GM19452 (cell line): ENCODE data around the gene CFAP54.

Experiments used
- ATAC-seq: cut with Tn5 transposase; IDR thresholded peaks from one replicate; pipeline ENCODE4 v1.9.1; 2021; ENCODE audit not compliant: unreplicated experiment

CFAP54 gene

GRCh38 chr12:96743606-96744005, 254.2 kb downstream of the CFAP54 start:
- no peak for ATAC-seq

DNA sequence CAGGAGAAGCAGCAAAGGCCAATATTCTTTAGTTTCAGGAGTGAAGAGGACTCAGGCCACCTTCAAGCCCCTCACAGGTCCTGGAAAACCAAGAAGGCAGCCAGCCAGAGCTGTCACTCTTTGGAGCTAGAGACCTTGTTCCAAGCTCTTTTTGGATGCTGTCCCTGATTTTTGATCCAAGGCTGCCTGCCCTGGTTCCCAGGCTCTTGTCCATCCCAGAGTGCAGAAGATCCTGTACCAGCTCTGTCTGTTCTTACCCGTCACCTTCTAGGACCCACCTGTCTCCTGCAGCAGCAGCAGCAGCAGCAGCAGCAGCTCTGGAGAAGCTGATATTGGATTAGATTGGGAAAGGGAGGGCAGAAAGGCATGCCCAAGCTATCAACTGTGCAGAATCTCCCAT, 260.6 kb downstream of the CFAP54 start:
- no peak for ATAC-seq

GRCh38 chr12:96751626-96752025, 262.2 kb downstream of the CFAP54 start:
- ATAC-seq = no peak

GRCh38 chr12:96752211-96752610, 262.8 kb downstream of the CFAP54 start:
- ATAC-seq = no peak

DNA sequence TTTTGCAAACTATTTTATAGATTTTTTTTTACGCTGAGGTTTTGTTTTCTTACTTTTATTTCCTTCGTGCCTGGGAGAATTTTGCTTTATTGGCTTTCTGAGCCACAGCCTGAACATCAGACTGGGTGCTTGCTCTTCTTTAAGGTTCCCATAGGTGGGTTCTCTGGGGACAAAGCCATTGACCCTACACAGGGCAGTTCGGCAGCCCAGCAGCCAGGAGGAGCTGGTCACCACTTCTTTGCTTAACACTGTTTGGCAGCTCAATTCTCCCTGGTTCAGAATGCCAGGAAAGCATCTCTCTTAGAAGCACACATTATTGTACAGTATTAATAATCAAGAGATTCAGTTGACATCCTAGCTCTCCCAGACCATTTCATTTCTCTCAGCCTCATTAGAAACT, 276.9 kb downstream of the CFAP54 start:
- ATAC-seq = no peak

DNA sequence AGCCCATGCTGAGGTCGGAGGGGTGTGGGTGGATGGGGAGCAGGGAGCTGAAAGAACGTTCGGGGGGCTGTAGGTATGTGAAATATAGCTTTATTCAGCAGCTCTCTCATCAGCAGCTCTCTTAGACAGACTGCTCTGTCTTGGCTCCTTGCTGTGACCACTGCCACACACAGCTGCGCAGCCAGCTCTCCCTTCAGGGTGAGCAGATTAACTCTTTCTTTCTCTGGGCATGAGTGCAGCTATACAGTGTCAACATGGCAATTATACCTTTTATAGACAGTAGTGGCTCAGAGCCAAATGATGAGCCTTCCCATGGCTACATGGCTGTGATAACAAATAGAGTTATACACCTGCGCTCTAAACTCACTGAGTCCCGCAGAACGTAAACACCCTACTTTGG, 280.0 kb downstream of the CFAP54 start:
- no peak for ATAC-seq

DNA sequence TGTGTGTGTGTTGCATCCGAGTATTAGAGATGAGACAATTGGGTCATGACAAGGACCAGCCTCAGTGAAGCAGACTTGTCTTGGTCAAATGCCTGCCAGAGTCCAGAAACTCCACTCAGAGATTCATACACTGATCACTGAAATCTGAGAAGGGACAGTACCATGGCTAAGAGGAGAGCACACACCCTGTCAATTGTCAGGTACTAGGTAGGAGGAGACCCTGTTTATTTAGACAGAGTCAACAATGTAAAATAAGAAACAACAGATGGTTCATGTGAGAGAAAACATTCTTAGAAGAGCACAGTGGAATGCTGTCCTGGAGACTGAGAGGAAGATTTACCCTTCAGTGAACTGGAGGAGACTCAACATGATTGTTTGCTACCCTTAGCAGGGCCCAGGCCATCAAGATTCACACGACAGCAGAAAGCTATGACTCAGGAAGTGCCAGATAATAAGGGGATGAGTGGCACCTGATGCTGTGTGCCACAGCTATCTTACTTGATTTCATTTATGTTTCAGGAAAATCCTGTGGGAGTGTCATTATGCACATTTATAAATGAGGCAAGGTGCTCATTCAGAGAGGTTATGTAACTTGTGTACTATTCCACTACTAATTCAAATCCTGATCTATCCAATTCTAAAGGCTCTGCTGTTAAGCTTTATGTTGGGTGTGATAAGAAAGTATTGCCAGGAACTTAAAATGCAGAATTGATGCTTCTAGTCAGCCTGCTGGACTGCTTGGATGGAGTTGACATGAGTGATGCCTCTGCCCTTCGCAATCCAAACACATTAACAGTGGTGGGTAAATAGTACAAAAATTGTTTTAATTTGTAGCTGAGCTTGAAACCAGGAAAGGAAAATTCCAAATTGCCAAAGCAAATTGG, 281.1 kb downstream of the CFAP54 start:
- no peak for ATAC-seq

DNA sequence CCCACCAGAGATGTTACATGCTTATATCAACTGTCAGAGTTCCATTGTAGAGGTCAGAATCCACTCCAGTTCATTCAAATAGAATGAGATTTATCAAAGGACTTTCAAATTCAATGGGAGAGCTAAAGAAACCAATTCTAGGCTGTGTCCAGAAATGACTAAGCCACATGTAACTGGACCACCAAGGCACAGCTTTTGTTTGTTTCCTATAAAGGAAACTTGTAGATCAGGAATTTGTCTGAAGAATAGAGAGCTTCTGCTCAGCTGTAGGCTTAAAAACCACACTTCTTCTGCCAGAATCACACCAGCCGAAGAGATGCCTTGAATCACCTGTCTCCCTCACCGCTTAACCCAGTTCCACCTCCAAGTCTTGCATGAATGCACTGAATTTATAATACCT, 283.7 kb downstream of the CFAP54 start:
- no peak for ATAC-seq

DNA sequence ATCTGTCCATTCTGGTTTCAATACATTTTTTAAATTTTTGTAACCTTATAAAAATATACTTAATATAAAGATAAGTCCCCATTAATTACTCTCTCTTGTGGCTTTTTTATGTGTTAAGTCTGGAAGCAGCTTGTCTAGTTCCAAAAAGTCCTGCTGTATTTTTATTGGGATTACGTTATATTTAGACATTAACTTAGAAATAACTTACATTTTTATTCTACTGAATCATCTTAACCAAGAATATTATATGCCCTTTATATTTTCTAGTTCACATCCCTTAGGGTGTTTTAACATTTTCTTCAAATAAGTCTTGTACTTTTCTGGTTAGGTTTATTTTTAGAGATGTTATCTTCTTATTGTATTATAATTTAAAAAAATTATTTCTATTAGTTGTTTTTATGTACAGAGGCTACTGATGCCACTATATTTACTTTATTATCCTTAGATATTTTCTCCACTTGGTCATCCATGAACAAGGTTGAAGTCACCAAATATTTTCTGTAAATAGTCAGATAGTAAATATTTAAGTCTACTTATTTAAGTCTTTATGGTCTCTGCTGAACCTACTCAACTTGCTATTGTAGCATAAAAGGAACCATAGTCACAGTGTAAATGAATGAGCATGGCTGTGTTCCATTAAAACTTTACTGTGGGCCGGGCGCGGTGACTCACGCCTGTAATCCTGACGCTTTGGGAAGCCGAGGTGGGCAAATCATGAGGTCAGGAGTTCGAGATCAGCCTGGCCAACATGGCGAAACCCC, 285.3 kb downstream of the CFAP54 start:
- no peak for ATAC-seq

- ATAC-seq = no peak
These were observed 287.5 kb downstream of the CFAP54 start for GRCh38 chr12:96776908-96777307.

DNA sequence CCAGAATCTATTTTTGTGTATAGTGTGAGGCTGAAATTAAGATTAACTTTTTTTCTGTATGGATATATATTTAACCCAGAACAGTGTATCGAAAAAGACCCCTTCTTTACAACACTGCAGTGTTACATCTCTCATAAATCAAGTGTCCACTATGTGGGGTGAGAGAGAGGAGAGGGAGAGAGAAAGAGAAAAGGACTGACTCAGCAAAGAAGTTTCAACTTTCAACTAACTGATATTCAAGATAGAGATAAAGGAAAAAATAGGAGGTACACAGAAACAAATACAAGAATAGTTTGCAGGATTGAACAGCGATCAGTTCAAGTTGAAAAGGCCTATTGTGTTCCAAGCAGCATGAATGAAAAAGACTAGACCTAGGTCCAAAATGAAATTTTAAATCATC, 291.0 kb downstream of the CFAP54 start:
- no peak for ATAC-seq

DNA sequence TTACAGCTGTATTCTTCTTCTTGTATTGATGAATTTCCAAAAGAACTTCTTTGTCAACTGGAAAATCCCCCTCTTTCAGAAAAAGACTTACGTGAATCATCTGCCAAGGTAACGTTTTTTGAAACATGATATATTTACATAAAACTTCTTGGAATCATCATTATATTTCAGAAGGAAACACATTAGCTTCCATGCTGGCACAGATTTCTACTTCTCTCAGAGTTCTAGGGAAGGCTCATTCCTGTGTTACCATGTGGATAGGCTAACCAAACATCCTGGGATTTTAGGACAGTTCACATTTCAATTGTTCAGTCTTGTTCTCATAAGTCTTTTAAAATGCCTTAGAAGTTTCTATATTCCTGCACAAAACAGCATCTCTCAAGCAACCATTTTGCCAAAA, 297.4 kb downstream of the CFAP54 start:
- ATAC-seq = no peak

- no peak for ATAC-seq
These were observed 314.6 kb downstream of the CFAP54 start for GRCh38 chr12:96803969-96804368.

GRCh38 chr12:96806272-96806671, 316.9 kb downstream of the CFAP54 start:
- ATAC-seq = no peak

DNA sequence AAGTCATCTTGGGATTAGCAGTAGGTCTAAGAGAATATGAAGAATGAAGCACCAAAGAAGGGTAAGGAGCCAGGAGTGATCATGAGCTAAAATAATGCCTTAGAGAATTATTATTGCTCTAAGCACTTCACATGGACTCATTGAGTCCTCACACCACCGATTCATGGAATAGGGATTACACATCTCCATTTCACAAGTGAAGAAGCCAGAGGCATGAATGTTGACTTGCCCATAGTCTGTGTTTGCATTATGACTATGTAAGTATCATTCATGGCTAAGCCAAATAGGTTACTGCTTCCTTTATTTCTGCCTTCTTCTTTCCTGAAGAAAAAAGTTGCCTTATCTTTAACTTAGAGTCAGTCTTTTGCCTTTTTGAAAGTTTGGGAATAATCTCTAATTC, 318.4 kb downstream of the CFAP54 start:
- no peak for ATAC-seq

- no peak for ATAC-seq
These were observed 319.2 kb downstream of the CFAP54 start for GRCh38 chr12:96808587-96808986.

DNA sequence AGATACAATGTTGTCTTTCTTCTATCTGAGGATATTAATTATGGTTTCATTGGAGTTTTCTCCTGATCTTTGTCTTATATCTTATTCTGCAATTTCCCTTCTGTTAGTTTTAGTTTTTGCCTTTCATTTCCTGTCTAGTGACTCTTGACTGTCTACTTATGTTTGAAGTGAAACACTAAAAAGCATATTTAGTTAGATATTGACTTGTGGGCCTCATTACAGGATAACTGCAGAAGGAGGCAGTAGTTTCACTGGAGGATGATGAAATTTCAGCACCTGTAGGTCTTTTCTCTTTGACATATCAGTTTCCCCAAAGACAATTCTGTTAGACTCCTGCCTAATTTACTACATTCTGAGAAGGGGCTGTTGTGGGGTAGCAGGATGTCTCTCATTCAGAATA, 320.1 kb downstream of the CFAP54 start:
- ATAC-seq = no peak

- no peak for ATAC-seq
These were observed 320.7 kb downstream of the CFAP54 start for GRCh38 chr12:96810057-96810456.

DNA sequence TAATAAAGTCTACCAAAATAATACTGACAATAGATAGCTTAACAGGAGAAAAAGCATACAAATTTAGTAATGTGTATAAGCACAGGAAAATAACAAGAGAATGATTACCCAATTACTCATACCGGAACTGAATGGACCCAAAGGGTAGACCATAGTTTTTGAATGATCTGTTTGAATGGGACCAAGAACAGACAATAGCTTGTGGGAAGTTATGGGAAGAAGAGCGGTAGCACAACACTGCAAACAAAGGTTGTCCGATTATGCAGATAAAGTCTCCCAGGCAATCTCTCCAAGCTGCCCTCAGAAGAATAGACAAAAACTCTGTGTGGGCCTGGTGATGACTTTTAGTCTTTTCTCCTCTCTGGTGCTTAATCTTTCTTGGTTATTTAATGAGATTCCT, 321.1 kb downstream of the CFAP54 start:
- no peak for ATAC-seq

GRCh38 chr12:96811083-96811482, 321.7 kb downstream of the CFAP54 start:
- ATAC-seq = no peak

- no peak for ATAC-seq
These were observed 322.8 kb downstream of the CFAP54 start for GRCh38 chr12:96812153-96812552.

GRCh38 chr12:96814200-96814599, 324.8 kb downstream of the CFAP54 start:
- ATAC-seq = no peak
